ENCODE measurements around the gene FMO3. TPM values are rescaled to one million over a fixed set of nuclear protein-coding genes. Genes with fewer than 3 reads are reported as not detected.
A peak's percentile ranks its signal among the peaks of the same experiment; 100 is the strongest.

FMO3 gene
- total RNA-seq, 4 donors from 2014 or later, result 2.3 to 5.5 (median 4.3) TPM

DNA sequence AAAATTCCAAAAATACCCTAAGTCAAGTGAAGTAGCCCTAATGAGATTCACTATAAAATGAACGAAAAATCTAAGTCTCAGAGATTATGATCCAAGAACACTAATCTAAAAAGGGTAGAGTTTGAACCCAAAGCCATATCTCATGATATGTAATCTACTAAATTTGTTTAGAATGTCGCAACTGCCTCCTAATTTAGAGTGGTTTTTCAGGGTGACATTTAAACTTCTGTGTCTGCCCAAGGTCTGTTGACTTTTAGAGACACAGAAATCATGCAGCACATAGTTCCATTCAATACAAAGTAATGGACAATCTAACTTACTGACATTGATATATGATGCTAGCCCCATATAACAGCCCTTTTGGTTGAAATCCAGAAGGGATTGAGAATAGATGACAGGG, 28.9 kb downstream of the FMO3 start:
- no peak overlapping the region for H3K4me3 ChIP-seq
- no peak for ATAC-seq
- no peaks in the 10 kb centered on the region for H3K36me3 ChIP-seq
- TF ChIP-seq POLR2A (IDR thresholded peaks at IDR 0.05) (no peak), EP300 (IDR thresholded peaks at IDR 0.05) (no peak), POLR2AphosphoS5 (IDR thresholded peaks at IDR 0.05) (no peak)
- TF ChIP-seq, protein P1, sequence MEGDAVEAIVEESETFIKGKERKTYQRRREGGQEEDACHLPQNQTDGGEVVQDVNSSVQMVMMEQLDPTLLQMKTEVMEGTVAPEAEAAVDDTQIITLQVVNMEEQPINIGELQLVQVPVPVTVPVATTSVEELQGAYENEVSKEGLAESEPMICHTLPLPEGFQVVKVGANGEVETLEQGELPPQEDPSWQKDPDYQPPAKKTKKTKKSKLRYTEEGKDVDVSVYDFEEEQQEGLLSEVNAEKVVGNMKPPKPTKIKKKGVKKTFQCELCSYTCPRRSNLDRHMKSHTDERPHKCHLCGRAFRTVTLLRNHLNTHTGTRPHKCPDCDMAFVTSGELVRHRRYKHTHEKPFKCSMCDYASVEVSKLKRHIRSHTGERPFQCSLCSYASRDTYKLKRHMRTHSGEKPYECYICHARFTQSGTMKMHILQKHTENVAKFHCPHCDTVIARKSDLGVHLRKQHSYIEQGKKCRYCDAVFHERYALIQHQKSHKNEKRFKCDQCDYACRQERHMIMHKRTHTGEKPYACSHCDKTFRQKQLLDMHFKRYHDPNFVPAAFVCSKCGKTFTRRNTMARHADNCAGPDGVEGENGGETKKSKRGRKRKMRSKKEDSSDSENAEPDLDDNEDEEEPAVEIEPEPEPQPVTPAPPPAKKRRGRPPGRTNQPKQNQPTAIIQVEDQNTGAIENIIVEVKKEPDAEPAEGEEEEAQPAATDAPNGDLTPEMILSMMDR (IDR thresholded peaks at IDR 0.05), result no peak
- H3K27ac ChIP-seq, result no peak overlapping the region
- H3K9me3 ChIP-seq, result no peaks in the 10 kb centered on the region
- H3K4me1 ChIP-seq, result peaks cover 0 to 7% (median 0%) of the 10 kb centered on the region in 3 donors
- H3K27me3 ChIP-seq, result no peaks in the 10 kb centered on the region
- WGBS, 2 donors (ENCODE audit: low coverage in 1 of 2), result 48 to 62% methylated on average over 1 to 2 of the region's 2 CpGs

DNA sequence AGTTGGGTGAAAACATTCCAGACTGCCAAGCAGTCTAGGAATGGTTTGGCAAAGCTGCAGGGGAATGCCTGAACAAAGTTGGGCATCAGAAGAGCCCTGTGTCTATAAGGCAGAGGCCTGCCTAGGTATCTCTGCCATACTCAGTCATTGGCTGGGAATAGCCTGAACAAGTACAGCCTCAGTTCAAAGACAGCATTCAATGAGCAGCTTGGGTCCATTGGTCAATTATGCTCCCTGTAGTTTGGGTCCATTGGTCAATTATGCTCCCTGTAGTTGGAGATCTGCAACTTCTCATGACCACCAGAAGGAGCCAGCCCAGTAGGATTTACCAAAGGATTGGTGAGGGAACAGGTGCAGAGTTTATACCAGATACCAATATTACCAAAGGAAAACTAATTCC, 31.6 kb downstream of the FMO3 start:
- no peak for ATAC-seq
- H3K4me3 ChIP-seq, result no peak overlapping the region
- H3K36me3 ChIP-seq, result no peaks in the 10 kb centered on the region
- TF ChIP-seq, protein P1 (IDR thresholded peaks at IDR 0.05), result no peak
- TF ChIP-seq POLR2A (IDR thresholded peaks at IDR 0.05), result no peak
- no peak for TF ChIP-seq POLR2AphosphoS5 (IDR thresholded peaks at IDR 0.05)
- H3K9me3 ChIP-seq, result no peaks in the 10 kb centered on the region
- peaks cover 6 to 24% (median 9%) of the 10 kb centered on the region in 3 donors for H3K4me1 ChIP-seq
- no peaks in the 10 kb centered on the region for H3K27me3 ChIP-seq
- H3K27ac ChIP-seq, result peak overlapping the region in 1 of 4 donors; percentile 21

DNA sequence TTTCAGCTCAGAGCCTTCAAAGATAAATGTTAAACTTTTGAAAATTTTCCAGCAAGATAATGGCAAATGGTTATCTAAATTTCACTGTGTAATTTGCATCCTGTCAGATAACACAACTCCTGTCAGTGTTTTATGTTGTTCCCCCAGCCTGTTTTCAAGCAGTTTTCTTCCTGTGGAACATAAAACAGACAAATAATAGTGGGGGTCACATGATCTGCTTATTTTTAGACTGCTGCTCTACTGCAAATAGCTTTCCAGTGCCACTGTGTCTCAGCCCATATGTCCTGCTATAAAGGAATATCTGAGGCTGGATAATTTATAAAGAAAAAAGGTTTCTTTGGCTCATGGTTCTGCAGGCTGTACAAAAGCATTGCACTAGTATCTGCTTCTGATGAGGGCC, 32.2 kb downstream of the FMO3 start:
- H3K9me3 ChIP-seq, result no peaks in the 10 kb centered on the region
- H3K27ac ChIP-seq, result peak overlapping the region in 1 of 4 donors; percentile 21
- H3K27me3 ChIP-seq, result no peaks in the 10 kb centered on the region
- peaks cover 6 to 30% (median 15%) of the 10 kb centered on the region in 3 donors for H3K4me1 ChIP-seq
- no peak for ATAC-seq
- TF ChIP-seq, protein P1 (IDR thresholded peaks at IDR 0.05), result no peak
- TF ChIP-seq EP300 (IDR thresholded peaks at IDR 0.05) (no peak), POLR2A (IDR thresholded peaks at IDR 0.05) (no peak), POLR2AphosphoS5 (IDR thresholded peaks at IDR 0.05) (no peak)
- H3K36me3 ChIP-seq, result no peaks in the 10 kb centered on the region
- no peak overlapping the region for H3K4me3 ChIP-seq

DNA sequence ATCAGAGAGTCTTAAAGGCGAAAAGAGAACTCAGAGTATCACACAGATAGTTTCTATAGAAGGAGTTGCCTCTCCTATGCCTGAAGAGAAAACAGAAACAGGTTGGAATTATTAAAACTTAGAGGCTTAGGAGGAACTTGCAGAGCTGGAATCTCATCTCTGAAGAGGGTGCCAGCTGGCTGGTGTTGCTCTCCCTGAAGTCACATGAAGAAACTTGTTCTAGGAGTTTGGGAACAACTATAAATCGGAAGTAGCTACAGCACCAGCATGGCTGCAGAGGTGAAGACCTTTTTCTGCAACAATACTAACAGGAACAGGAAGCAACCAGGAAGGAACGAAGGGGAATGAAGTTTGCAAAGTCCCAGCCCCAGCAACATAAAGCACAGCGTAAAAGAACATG, 35.8 kb downstream of the FMO3 start:
- no peaks in the 10 kb centered on the region for H3K27me3 ChIP-seq
- 56 to 69% methylated on average over 2 to 4 of the region's 4 CpGs for WGBS, 2 donors (ENCODE audit: low coverage in 1 of 2)
- peaks cover 6 to 34% (median 16%) of the 10 kb centered on the region in 3 donors for H3K4me1 ChIP-seq
- no peaks in the 10 kb centered on the region for H3K36me3 ChIP-seq
- peaks cover 0 to 5% (median 0%) of the 10 kb centered on the region in 3 donors for H3K9me3 ChIP-seq
- H3K4me3 ChIP-seq, result no peak overlapping the region
- TF ChIP-seq POLR2A (IDR thresholded peaks at IDR 0.05) (no peak), POLR2AphosphoS5 (IDR thresholded peaks at IDR 0.05) (no peak), EP300 (IDR thresholded peaks at IDR 0.05) (no peak)
- TF ChIP-seq, protein P1 (IDR thresholded peaks at IDR 0.05), result no peak
- peak; percentile 61 for ATAC-seq
- peak overlapping the region; percentile 51 to 57 (median 54) for H3K27ac ChIP-seq

DNA sequence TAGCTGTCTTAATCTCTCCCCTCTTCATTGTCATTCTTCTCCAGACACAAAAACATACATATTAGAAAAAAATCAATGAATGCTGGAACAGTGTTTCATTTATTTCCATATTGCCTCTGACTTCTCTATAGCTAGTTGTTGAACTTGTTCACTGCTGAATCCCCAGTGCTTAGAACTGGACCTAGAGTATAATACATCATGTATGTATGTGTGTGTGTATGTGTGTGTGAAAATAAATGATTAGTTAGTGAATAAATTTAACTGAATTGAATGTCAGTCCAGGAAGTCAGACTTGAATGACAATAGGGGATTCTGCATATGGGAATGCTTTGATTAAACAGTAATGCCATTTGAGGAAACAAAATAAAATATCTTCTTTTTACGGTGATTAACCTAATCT, 36.4 kb downstream of the FMO3 start:
- peak overlapping the region in 3 of 4 donors; percentile 51 to 57 (median 53) for H3K27ac ChIP-seq
- peaks cover 6 to 34% (median 16%) of the 10 kb centered on the region in 3 donors for H3K4me1 ChIP-seq
- ATAC-seq, result no peak
- H3K9me3 ChIP-seq, result peaks cover 0 to 5% (median 0%) of the 10 kb centered on the region in 3 donors
- H3K36me3 ChIP-seq, result no peaks in the 10 kb centered on the region
- no peak overlapping the region for H3K4me3 ChIP-seq
- no peaks in the 10 kb centered on the region for H3K27me3 ChIP-seq
- WGBS, 2 donors (ENCODE audit: low coverage in 1 of 2), result 50 to 64% methylated on average over 1 of the region's 1 CpG
- TF ChIP-seq, protein P1 (IDR thresholded peaks at IDR 0.05), result no peak
- TF ChIP-seq EP300 (IDR thresholded peaks at IDR 0.05), result no peak
- TF ChIP-seq POLR2A (IDR thresholded peaks at IDR 0.05), result no peak
- no peak for TF ChIP-seq POLR2AphosphoS5 (IDR thresholded peaks at IDR 0.05)
